Ishikawa (cell line): ENCODE results near the gene RPTOR.

ENCODE experiments used
- CEBPB ChIP-seq: IDR thresholded peaks from 2 replicates; pipeline ENCODE4 v1.6.1; 2012
- CREB1 ChIP-seq: IDR thresholded peaks from 2 replicates; pipeline ENCODE4 v1.6.1; 2012; ENCODE audit warnings: low read depth
- EGR1 ChIP-seq: IDR thresholded peaks from 2 replicates; pipeline ENCODE4 v1.6.1; 2012
- EP300 ChIP-seq: IDR thresholded peaks from 2 replicates; pipeline ENCODE4 v1.6.1; 2012; ENCODE audit warnings: borderline replicate concordance
- FOXM1 ChIP-seq: IDR thresholded peaks from 2 replicates; pipeline ENCODE4 v1.6.1; 2012; ENCODE audit warnings: low read depth, borderline replicate concordance
- MAX ChIP-seq: IDR thresholded peaks from 2 replicates; pipeline ENCODE4 v1.6.1; 2012
- NFIC ChIP-seq: IDR thresholded peaks from 2 replicates; pipeline ENCODE4 v1.6.1; 2012
- RAD21 ChIP-seq: IDR thresholded peaks from 2 replicates; pipeline ENCODE4 v1.6.1; 2012; ENCODE audit warnings: low read depth
- REST ChIP-seq: IDR thresholded peaks from 2 replicates; pipeline ENCODE4 v1.6.1; 2012; ENCODE audit warnings: low read depth, mild to moderate bottlenecking
- TAF1 ChIP-seq: IDR thresholded peaks from 2 replicates; pipeline ENCODE4 v1.6.1; 2012; ENCODE audit warnings: low read depth, mild to moderate bottlenecking
- TCF12 ChIP-seq: IDR thresholded peaks from 2 replicates; pipeline ENCODE4 v1.6.1; 2012; ENCODE audit warnings: low read depth
- TEAD4 ChIP-seq: IDR thresholded peaks from 2 replicates; pipeline ENCODE4 v1.6.1; 2012
- USF1 ChIP-seq: IDR thresholded peaks from 2 replicates; pipeline ENCODE4 v1.6.1; 2012
- YY1 ChIP-seq: IDR thresholded peaks from 2 replicates; pipeline ENCODE4 v1.6.1; 2012; ENCODE audit warnings: low read depth
- ZBTB7A ChIP-seq: IDR thresholded peaks from 2 replicates; pipeline ENCODE4 v1.6.1; 2012; ENCODE audit warnings: low read depth

The RPTOR gene

GRCh38 chr17:80552523-80552922 is 7.9 kb downstream of the RPTOR start:
- TF ChIP-seq CEBPB: no peak
- no peak for TF ChIP-seq REST
- no peak for TF ChIP-seq FOXM1
- no peak for TF ChIP-seq MAX
- no peak for TF ChIP-seq EP300
- TF ChIP-seq EGR1: no peak
- TF ChIP-seq RAD21: no peak
- no peak for TF ChIP-seq TEAD4
- no peak for TF ChIP-seq USF1
- TF ChIP-seq TCF12: no peak
- TF ChIP-seq NFIC: no peak
- no peak for TF ChIP-seq CREB1
- TF ChIP-seq YY1: no peak
- no peak for TF ChIP-seq ZBTB7A
- no peak for TF ChIP-seq TAF1

- TF ChIP-seq CEBPB: no peak
- no peak for TF ChIP-seq NFIC
- TF ChIP-seq TCF12: no peak
Measured at GRCh38 chr17:80555266-80555665, 10.6 kb downstream of the RPTOR start.

- TF ChIP-seq CEBPB: no peak
- no peak for TF ChIP-seq FOXM1
- no peak for TF ChIP-seq TEAD4
- no peak for TF ChIP-seq NFIC
- no peak for TF ChIP-seq REST
- TF ChIP-seq EGR1: no peak
- TF ChIP-seq YY1: no peak
- TF ChIP-seq USF1: no peak
Measured at GRCh38 chr17:80558046-80558445, 13.4 kb downstream of the RPTOR start.

- no peak for TF ChIP-seq TCF12
- TF ChIP-seq NFIC: no peak
- no peak for TF ChIP-seq MAX
- TF ChIP-seq FOXM1: no peak
- no peak for TF ChIP-seq CREB1
- no peak for TF ChIP-seq USF1
- TF ChIP-seq RAD21: no peak
- TF ChIP-seq TEAD4: no peak
- no peak for TF ChIP-seq REST
- no peak for TF ChIP-seq YY1
- TF ChIP-seq CEBPB: no peak
- TF ChIP-seq TAF1: no peak
- TF ChIP-seq EGR1: no peak
Measured at GRCh38 chr17:80559825-80560251, 15.2 kb downstream of the RPTOR start.

GRCh38 chr17:80561541-80562114 is 17.0 kb downstream of the RPTOR start:
- TF ChIP-seq YY1: no peak
- no peak for TF ChIP-seq USF1
- no peak for TF ChIP-seq EGR1
- TF ChIP-seq TCF12: no peak
- no peak for TF ChIP-seq ZBTB7A
- TF ChIP-seq TEAD4: no peak
- TF ChIP-seq FOXM1: no peak
- TF ChIP-seq MAX: no peak
- TF ChIP-seq CREB1: no peak
